Activated T-cell treated with anti-CD3 and anti-CD28 coated beads, Interleukin-2, amount 50 U/mL, for 24 hours (primary cell): ENCODE results near the gene NUBPL.
"Not testable (repeated sequence)": the region's sequence is repeated elsewhere in the genome, so short reads cannot be mapped to it uniquely, and the experiment has no call there.

Experiments
- DNase-seq: peaks from one replicate; pipeline ENCODE4 v3.0.0-alpha.2; 2020
- H3K27ac Mint-ChIP-seq: 2 replicates; pipeline ENCODE4 v1.8.0; 2020; ENCODE audit warnings: mild to moderate bottlenecking, mixed read lengths
- H3K27me3 Mint-ChIP-seq: 2 replicates; pipeline ENCODE4 v1.8.0; 2020; ENCODE audit warnings: mixed read lengths
- H3K36me3 Mint-ChIP-seq: 2 replicates; pipeline ENCODE4 v1.8.0; 2020; ENCODE audit warnings: low read depth, mixed read lengths
- H3K4me1 Mint-ChIP-seq: 2 replicates; pipeline ENCODE4 v1.8.0; 2020; ENCODE audit warnings: low read depth, mixed read lengths
- H3K4me3 Mint-ChIP-seq: 2 replicates; pipeline ENCODE4 v1.8.0; 2020; ENCODE audit warnings: mild to moderate bottlenecking, moderate library complexity, mixed read lengths
- H3K9me3 Mint-ChIP-seq: 2 replicates; pipeline ENCODE4 v1.8.0; 2020; ENCODE audit warnings: mixed read lengths

The NUBPL gene

DNA sequence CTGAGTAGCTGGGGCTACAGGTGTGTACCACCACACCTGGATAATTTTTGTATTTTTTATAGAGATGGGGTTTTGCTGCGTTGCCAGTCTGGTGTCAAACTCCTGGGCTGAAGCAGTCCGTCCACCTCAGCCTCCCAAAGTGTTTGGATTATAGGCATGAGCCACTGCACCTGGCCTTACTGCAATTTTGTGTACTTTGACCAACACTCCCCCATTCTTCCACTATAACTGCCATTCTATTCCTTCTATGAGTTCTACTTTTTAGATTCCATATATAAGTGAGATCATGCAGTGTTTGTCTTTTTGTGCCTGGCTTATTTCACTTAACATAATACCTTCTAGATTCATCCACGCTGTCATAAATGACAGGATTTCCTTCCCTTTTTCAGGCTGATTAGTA is 199.1 kb downstream of the NUBPL start:
- H3K27me3 Mint-ChIP-seq = no peaks in the 10 kb centered on the region
- H3K4me1 Mint-ChIP-seq = peaks cover 2% of the 10 kb centered on the region
- H3K4me3 Mint-ChIP-seq = no peak overlapping the region
- H3K36me3 Mint-ChIP-seq = peaks cover 14% of the 10 kb centered on the region
- peaks cover 4% of the 10 kb centered on the region for H3K9me3 Mint-ChIP-seq
- no peak overlapping the region for H3K27ac Mint-ChIP-seq
- no peak for DNase-seq

- no peak for DNase-seq
- Mint-ChIP-seq H3K36me3 (peaks cover 12% of the 10 kb centered on the region), H3K9me3 (peaks cover 3% of the 10 kb centered on the region), H3K4me1 (peaks cover 2% of the 10 kb centered on the region), H3K4me3 (no peak overlapping the region), H3K27me3 (no peaks in the 10 kb centered on the region), H3K27ac (no peak overlapping the region)
These were observed 200.1 kb downstream of the NUBPL start for GRCh38 chr14:31761325-31761724.

DNA sequence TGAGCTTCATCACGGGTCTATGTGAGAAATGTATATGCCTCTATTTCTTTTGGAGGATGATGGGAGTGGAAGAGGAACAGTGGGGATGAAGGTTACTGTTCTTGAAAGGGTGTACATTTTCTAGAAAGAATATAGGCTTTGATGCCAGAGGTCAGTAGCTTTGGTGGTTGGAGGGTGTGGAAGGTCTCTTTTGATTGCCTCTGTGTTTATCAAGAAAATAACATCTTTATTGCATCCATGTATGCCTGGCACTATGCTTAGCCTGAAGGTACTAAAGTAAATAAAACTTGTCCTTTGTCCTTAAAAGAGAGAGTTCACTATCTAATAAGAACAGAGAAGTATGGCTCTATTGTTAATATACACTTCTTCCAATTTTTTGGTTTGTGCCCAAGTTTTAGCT is 201.8 kb downstream of the NUBPL start:
- Mint-ChIP-seq H3K4me1 (no peaks in the 10 kb centered on the region), H3K36me3 (peaks cover 12% of the 10 kb centered on the region), H3K9me3 (no peaks in the 10 kb centered on the region), H3K27ac (no peak overlapping the region), H3K27me3 (no peaks in the 10 kb centered on the region), H3K4me3 (no peak overlapping the region)
- no peak for DNase-seq

DNA sequence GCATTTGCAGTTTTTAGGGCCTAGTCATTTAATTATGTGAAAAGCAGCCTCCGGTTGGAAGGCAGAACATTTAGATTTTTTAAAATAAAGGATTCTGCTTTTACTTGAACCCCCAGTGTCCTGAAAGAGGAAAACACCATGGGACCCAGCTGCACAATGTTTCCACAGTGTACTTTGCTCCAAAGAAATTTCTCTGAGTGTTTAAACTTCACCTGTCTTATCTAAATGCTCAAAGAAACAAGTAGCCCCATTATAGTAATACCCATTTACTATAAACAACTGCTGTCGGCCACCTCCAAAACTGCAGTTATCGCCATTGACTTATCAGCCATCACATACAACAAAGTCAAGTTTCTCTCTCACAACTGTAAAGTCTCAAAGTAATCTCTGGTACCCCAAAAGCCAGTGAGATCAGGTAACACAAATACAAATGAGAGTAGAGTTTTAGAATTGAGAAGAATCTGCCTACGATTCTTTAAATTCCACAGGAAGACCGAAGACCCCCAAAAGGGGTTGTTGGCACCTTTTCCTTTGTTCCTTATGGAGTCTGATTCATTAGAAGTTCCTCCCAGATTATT is 205.2 kb downstream of the NUBPL start:
- Mint-ChIP-seq H3K4me1 (peaks cover 6% of the 10 kb centered on the region), H3K27ac (no peak overlapping the region), H3K4me3 (no peak overlapping the region), H3K9me3 (no peaks in the 10 kb centered on the region), H3K36me3 (peaks cover 8% of the 10 kb centered on the region), H3K27me3 (no peaks in the 10 kb centered on the region)
- no peak for DNase-seq

DNA sequence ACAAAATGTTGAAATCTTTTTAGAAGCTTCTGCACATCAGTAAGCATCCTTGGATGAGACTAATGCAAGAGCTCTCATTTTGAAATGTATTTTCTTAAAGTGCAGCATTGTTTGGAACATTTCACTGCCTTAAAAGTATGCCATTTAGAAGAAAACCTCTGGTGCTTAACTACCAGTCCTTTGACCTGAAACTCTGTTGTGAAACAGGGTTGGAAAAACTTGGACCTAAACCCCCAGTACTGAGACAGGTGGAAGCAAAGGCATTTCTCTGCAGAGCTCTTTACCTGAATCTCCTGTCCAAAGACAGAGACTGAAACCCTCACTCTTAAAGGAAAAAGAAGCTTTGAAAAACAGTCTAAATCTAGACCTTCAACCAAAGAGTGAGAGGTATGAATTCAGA is 207.2 kb downstream of the NUBPL start:
- Mint-ChIP-seq H3K27ac (no peak overlapping the region), H3K9me3 (no peaks in the 10 kb centered on the region), H3K4me1 (peaks cover 6% of the 10 kb centered on the region), H3K4me3 (no peak overlapping the region), H3K36me3 (peaks cover 12% of the 10 kb centered on the region), H3K27me3 (no peaks in the 10 kb centered on the region)
- DNase-seq = no peak

DNA sequence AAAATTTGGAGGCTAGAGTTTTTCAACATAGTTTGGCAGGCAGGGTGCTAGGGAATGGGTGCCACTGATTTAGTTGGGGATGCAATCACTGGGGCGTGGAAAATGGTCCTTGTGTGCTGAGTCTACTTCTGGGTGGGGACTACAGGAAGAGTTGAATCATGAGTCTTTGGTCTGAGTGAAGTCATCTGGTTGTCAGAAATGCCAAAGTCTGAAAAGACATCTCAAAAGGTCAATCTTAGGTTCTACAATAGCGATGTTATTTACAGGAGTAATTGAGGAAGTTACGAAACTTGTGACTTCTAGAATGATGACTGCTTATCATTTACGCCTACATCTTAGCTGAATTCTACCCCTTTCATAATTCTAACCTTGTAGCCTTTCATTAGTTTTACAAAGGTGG is 209.1 kb downstream of the NUBPL start:
- DNase-seq = no peak
- Mint-ChIP-seq H3K36me3 (peaks cover 18% of the 10 kb centered on the region), H3K4me1 (peaks cover 6% of the 10 kb centered on the region), H3K4me3 (no peak overlapping the region), H3K9me3 (peaks cover 5% of the 10 kb centered on the region), H3K27me3 (no peaks in the 10 kb centered on the region), H3K27ac (no peak overlapping the region)

GRCh38 chr14:31774567-31774966 is 213.4 kb downstream of the NUBPL start:
- peaks cover 6% of the 10 kb centered on the region for H3K4me1 Mint-ChIP-seq
- H3K9me3 Mint-ChIP-seq = peaks cover 17% of the 10 kb centered on the region
- H3K27me3 Mint-ChIP-seq = no peaks in the 10 kb centered on the region
- DNase-seq = no peak
- no peak overlapping the region for H3K4me3 Mint-ChIP-seq
- H3K27ac Mint-ChIP-seq = no peak overlapping the region
- H3K36me3 Mint-ChIP-seq = peaks cover 39% of the 10 kb centered on the region

DNA sequence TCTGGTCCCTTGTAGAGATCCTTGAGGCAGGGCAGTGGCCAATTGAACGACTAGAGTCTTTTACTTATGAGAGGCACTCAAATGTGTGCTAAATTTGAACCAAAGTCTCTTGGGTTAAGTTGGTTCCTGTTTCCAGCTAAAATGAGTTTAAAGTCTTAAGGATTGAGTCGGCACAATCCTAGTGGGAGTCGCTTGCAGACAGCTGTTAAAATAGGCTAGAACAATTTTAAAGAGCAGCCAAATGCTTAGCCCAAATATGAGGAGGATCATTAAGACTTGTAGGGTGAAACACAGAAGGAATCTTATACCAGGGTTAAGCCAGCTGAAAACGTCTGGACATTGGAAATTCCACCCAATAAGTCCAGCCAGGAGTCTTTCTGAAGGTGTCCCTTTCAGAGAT is 216.1 kb downstream of the NUBPL start:
- Mint-ChIP-seq H3K4me1 (no peaks in the 10 kb centered on the region), H3K27me3 (no peaks in the 10 kb centered on the region), H3K4me3 (no peak overlapping the region), H3K9me3 (peaks cover 31% of the 10 kb centered on the region), H3K36me3 (peaks cover 55% of the 10 kb centered on the region), H3K27ac (no peak overlapping the region)
- DNase-seq = no peak

GRCh38 chr14:31781578-31781977 is 220.4 kb downstream of the NUBPL start:
- Mint-ChIP-seq H3K27ac (no peak overlapping the region), H3K27me3 (no peaks in the 10 kb centered on the region), H3K36me3 (peaks cover 37% of the 10 kb centered on the region), H3K4me1 (no peaks in the 10 kb centered on the region), H3K9me3 (peaks cover 25% of the 10 kb centered on the region), H3K4me3 (no peak overlapping the region)
- no peak for DNase-seq

- DNase-seq = no peak
- no peaks in the 10 kb centered on the region for H3K27me3 Mint-ChIP-seq
- H3K27ac Mint-ChIP-seq = no peak overlapping the region
- no peak overlapping the region for H3K4me3 Mint-ChIP-seq
- peaks cover 12% of the 10 kb centered on the region for H3K9me3 Mint-ChIP-seq
- H3K4me1 Mint-ChIP-seq = no peaks in the 10 kb centered on the region
- H3K36me3 Mint-ChIP-seq = peaks cover 30% of the 10 kb centered on the region
These were observed 224.4 kb downstream of the NUBPL start for GRCh38 chr14:31785574-31785973.

- Mint-ChIP-seq H3K27ac (no peak overlapping the region), H3K4me3 (no peak overlapping the region), H3K9me3 (no peaks in the 10 kb centered on the region), H3K36me3 (peaks cover 22% of the 10 kb centered on the region), H3K4me1 (no peaks in the 10 kb centered on the region), H3K27me3 (no peaks in the 10 kb centered on the region)
- DNase-seq = no peak
These were observed 226.2 kb downstream of the NUBPL start for GRCh38 chr14:31787377-31787776.

- Mint-ChIP-seq H3K27me3 (no peaks in the 10 kb centered on the region), H3K27ac (no peak overlapping the region), H3K4me3 (no peak overlapping the region), H3K9me3 (no peaks in the 10 kb centered on the region), H3K36me3 (peaks cover 27% of the 10 kb centered on the region), H3K4me1 (no peaks in the 10 kb centered on the region)
- DNase-seq = no peak
These were observed 227.1 kb downstream of the NUBPL start for GRCh38 chr14:31788340-31788739.

DNA sequence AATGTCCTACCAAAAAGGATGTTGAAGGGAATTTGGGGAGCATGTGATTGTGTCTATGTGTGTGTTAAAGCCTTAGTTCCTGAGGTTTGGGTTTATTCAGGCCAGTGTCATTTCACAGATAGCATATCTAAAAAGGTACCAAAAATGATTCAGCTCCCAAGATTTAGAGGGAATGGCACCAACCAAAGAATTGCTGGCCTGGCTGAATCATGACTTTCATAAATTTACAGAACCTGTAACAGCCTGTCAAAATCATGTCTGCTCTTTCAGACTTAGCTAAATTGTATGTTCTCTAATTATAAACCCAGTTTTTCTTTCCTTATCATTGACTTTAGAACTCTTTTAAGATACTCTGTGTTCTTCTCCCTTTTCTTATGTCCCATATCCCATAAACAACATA is 231.5 kb downstream of the NUBPL start:
- Mint-ChIP-seq H3K36me3 (peaks cover 27% of the 10 kb centered on the region), H3K4me1 (no peaks in the 10 kb centered on the region), H3K4me3 (no peak overlapping the region), H3K27me3 (no peaks in the 10 kb centered on the region), H3K9me3 (no peaks in the 10 kb centered on the region), H3K27ac (no peak overlapping the region)
- no peak for DNase-seq

DNA sequence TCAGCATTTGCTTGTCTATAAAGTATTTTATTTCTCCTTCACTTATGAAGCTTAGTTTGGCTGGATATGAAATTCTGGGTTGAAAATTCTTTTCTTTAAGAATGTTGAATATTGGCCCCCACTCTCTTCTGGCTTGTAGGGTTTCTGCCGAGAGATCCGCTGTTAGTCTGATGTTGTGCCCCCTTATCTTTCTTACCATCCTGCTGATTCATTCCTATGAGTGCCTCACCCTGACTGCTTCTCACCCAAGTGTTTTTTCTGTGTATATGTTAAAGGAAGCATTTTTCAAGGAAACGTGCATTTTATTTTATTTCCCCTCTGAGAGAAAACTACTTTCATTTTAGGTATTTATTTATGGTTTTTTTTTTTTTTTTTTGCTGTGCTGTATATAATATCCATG is 236.7 kb downstream of the NUBPL start:
- H3K9me3 Mint-ChIP-seq, H3K27ac Mint-ChIP-seq, H3K4me3 Mint-ChIP-seq, H3K4me1 Mint-ChIP-seq, DNase-seq, H3K27me3 Mint-ChIP-seq: not testable (repeated sequence)
- peaks cover 52% of the 10 kb centered on the region for H3K36me3 Mint-ChIP-seq

DNA sequence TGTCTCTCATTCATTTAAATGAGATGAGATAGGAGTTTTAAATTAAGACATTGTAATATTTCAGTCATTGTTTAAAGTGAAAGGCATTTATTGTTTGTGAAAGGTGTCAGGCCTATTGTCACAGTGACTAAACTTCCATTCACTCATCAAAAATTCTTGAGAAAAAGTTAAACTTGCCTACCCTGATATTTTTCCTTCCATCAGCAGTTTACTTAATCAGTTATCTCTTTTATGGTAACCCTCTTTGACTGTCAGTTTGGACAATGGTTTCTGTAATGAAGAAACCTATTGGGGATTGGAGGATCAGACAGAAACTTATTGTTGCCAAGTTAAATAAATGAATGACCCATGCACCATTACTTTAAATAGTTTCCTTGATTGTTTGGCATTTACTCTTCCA is 241.6 kb downstream of the NUBPL start:
- H3K27ac Mint-ChIP-seq = no peak overlapping the region
- H3K4me1 Mint-ChIP-seq = no peaks in the 10 kb centered on the region
- no peak overlapping the region for H3K4me3 Mint-ChIP-seq
- peaks cover 14% of the 10 kb centered on the region for H3K9me3 Mint-ChIP-seq
- H3K27me3 Mint-ChIP-seq = no peaks in the 10 kb centered on the region
- peaks cover 65% of the 10 kb centered on the region for H3K36me3 Mint-ChIP-seq
- no peak for DNase-seq

- H3K9me3 Mint-ChIP-seq = peaks cover 23% of the 10 kb centered on the region
- DNase-seq = no peak
- H3K36me3 Mint-ChIP-seq = peaks cover 67% of the 10 kb centered on the region
- no peak overlapping the region for H3K4me3 Mint-ChIP-seq
- H3K27me3 Mint-ChIP-seq = no peaks in the 10 kb centered on the region
- no peaks in the 10 kb centered on the region for H3K4me1 Mint-ChIP-seq
- no peak overlapping the region for H3K27ac Mint-ChIP-seq
These were observed 245.0 kb downstream of the NUBPL start for GRCh38 chr14:31806249-31806648.
